Neural cell (in vitro differentiated cells): Measurements from ENCODE around the gene CETN2. TPM values are rescaled to one million over a fixed set of nuclear protein-coding genes. Genes with fewer than 3 reads are reported as not detected.

ENCODE experiments used
- H2AFZ ChIP-seq: fragments of 200-600, 300-800 bp; sonication (generic), shearing (Covaris generic); 2 replicates; pipeline ENCODE4 v1.6.0; 2014; ENCODE audit warnings: low read depth, mild to moderate bottlenecking, antibody characterized with exemption, low read length, moderate library complexity
- H3F3A ChIP-seq: fragments of 200-600 bp; shearing (Covaris generic); 2 replicates; pipeline ENCODE4 v1.6.1; 2016; ENCODE audit warnings: mild to moderate bottlenecking, moderate library complexity, mixed read lengths, antibody characterized with exemption, low read length; ENCODE audit not compliant: insufficient read depth, poor library complexity, severe bottlenecking
- H3K27ac ChIP-seq: fragments of 200-600, 300-800 bp; sonication (generic), shearing (Covaris generic); 2 replicates; pipeline ENCODE4 v1.5.1; 2014; ENCODE audit warnings: mild to moderate bottlenecking, low read length, moderate library complexity
- H3K27me3 ChIP-seq: fragments of 300-800, 200-600 bp; sonication (generic), shearing (Covaris generic); 2 replicates; pipeline ENCODE4 v1.6.0; 2014; ENCODE audit warnings: mild to moderate bottlenecking, low read depth, low read length, moderate library complexity; ENCODE audit not compliant: insufficient read depth
- H3K36me3 ChIP-seq: fragments of 300-800, 200-600 bp; sonication (generic), shearing (Covaris generic); 2 replicates; pipeline ENCODE4 v1.5.1; 2014; ENCODE audit warnings: mild to moderate bottlenecking, antibody characterized with exemption, low read length, moderate library complexity; ENCODE audit not compliant: insufficient read depth
- H3K4me2 ChIP-seq: fragments of 300-800, 200-600 bp; sonication (generic), shearing (Covaris generic); 2 replicates; pipeline ENCODE4 v1.6.0; 2014; ENCODE audit warnings: mild to moderate bottlenecking, low read length
- H3K4me3 ChIP-seq: fragments of 300-800, 200-600 bp; sonication (generic), shearing (Covaris generic); 2 replicates; pipeline ENCODE4 v1.5.1; 2014; ENCODE audit warnings: mild to moderate bottlenecking, low read length, moderate library complexity
- H3K79me2 ChIP-seq: fragments of 200-600 bp; shearing (Covaris generic); replicated peaks from 2 replicates; pipeline ENCODE4 v1.6.0; 2014; ENCODE audit warnings: mild to moderate bottlenecking, low read length, moderate library complexity; ENCODE audit not compliant: insufficient read depth
- H3K9ac ChIP-seq: fragments of 300-800, 200-600 bp; sonication (generic), shearing (Covaris generic); 2 replicates; pipeline ENCODE4 v1.6.1; 2016; ENCODE audit warnings: mild to moderate bottlenecking, low read length, mixed read lengths
- H3K9me2 ChIP-seq: fragments of 200-600 bp; shearing (Covaris generic); 2 replicates; pipeline ENCODE4 v1.6.1; 2016; ENCODE audit warnings: mild to moderate bottlenecking, low read length, mixed read lengths; ENCODE audit not compliant: insufficient read depth
- H3K9me3 ChIP-seq: fragments of 200-600, 300-800 bp; sonication (generic), shearing (Covaris generic); 2 replicates; pipeline ENCODE4 v1.6.1; 2016; ENCODE audit warnings: mild to moderate bottlenecking, mixed run types, low read length, moderate library complexity, mixed read lengths
- H4K20me1 ChIP-seq: fragments of 200-600 bp; shearing (Covaris generic); 2 replicates; pipeline ENCODE4 v1.6.1; 2016; ENCODE audit warnings: mild to moderate bottlenecking, mixed run types; ENCODE audit not compliant: insufficient read depth
- CTCF ChIP-seq: fragments of 450-650 bp; IDR thresholded peaks from 2 replicates; pipeline ENCODE4 v1.5.1; 2014; ENCODE audit warnings: antibody characterized with exemption, mild to moderate bottlenecking, moderate library complexity; ENCODE audit not compliant: poor library complexity, severe bottlenecking
- EP300 ChIP-seq: fragments of 450-650 bp; conservative IDR thresholded peaks from 2 replicates; pipeline ENCODE4 v1.6.1; 2014; ENCODE audit warnings: antibody characterized with exemption, mild to moderate bottlenecking, moderate library complexity; ENCODE audit not compliant: poor library complexity, severe bottlenecking
- EZH2 ChIP-seq: fragments of 200-600, 300-800 bp; shearing (Covaris generic), sonication (generic); IDR thresholded peaks from 2 replicates; pipeline ENCODE4 v1.6.1; 2014; ENCODE audit warnings: antibody characterized with exemption, low read length, borderline replicate concordance, mild to moderate bottlenecking; ENCODE audit not compliant: insufficient read depth, poor library complexity, severe bottlenecking
- MXI1 ChIP-seq: fragments of 450-650 bp; conservative IDR thresholded peaks from 2 replicates; pipeline ENCODE4 v1.6.1; 2014; ENCODE audit warnings: antibody characterized with exemption, mild to moderate bottlenecking; ENCODE audit not compliant: poor library complexity, severe bottlenecking
- POLR2AphosphoS5 ChIP-seq: IDR thresholded peaks from 2 replicates; pipeline ENCODE4 v1.6.1; 2012
- RAD21 ChIP-seq: fragments of 450-650 bp; conservative IDR thresholded peaks from 2 replicates; pipeline ENCODE4 v1.6.1; 2014; ENCODE audit warnings: antibody characterized with exemption, mild to moderate bottlenecking, moderate library complexity
- REST ChIP-seq: IDR thresholded peaks from 2 replicates; pipeline ENCODE4 v1.6.1; 2012; ENCODE audit warnings: borderline replicate concordance
- SMC3 ChIP-seq: fragments of 450-650 bp; conservative IDR thresholded peaks from 2 replicates; pipeline ENCODE4 v1.6.1; 2014; ENCODE audit warnings: antibody characterized with exemption, mild to moderate bottlenecking, moderate library complexity; ENCODE audit not compliant: poor library complexity
- TAF1 ChIP-seq: IDR thresholded peaks from 2 replicates; pipeline ENCODE4 v1.6.1; 2012; ENCODE audit warnings: low read depth
- polyA plus RNA-seq: library from polyadenylated mRNA; depleted of rRNA; stranded (reverse); fragments of >200 nt; gene quantifications from 2 replicates; pipeline ENCODE4 v1.2.3, GENCODE V29; 2014

CETN2 gene
- polyA plus RNA-seq, 1 donor from 2014 or later: 163 TPM

GRCh38 chrX:152817078-152817764 is 13.3 kb downstream of the CETN2 start:
- no peak overlapping the region for H2AFZ ChIP-seq
- no peak overlapping the region for H3K4me2 ChIP-seq
- H3K36me3 ChIP-seq: no peaks in the 10 kb centered on the region
- H3K27ac ChIP-seq: no peak overlapping the region
- no peaks in the 10 kb centered on the region for H3K9me2 ChIP-seq
- TF ChIP-seq SMC3: peak; percentile 81
- TF ChIP-seq POLR2AphosphoS5: no peak
- no peak for TF ChIP-seq EZH2
- no peak for TF ChIP-seq TAF1
- TF ChIP-seq CTCF: peak; percentile 64
- peak; percentile 78 for TF ChIP-seq RAD21
- H3K27me3 ChIP-seq: no peaks in the 10 kb centered on the region
- H3K9ac ChIP-seq: no peak overlapping the region
- no peaks in the 10 kb centered on the region for H3F3A ChIP-seq
- H3K4me3 ChIP-seq: no peak overlapping the region
- H3K79me2 ChIP-seq: no peaks in the 10 kb centered on the region
- no peaks in the 10 kb centered on the region for H4K20me1 ChIP-seq
- H3K9me3 ChIP-seq: no peaks in the 10 kb centered on the region

GRCh38 chrX:152814048-152814447 is 16.5 kb downstream of the CETN2 start:
- H3K9ac ChIP-seq: no peak overlapping the region

GRCh38 chrX:152813206-152813605 is 17.4 kb downstream of the CETN2 start:
- Histone ChIP-seq H3K9me3 (no peaks in the 10 kb centered on the region), H3K9ac (peak overlapping the region; percentile 16), H3K9me2 (no peaks in the 10 kb centered on the region), H3K27ac (peak overlapping the region; percentile 47), H3K79me2 (no peaks in the 10 kb centered on the region), H3F3A (no peaks in the 10 kb centered on the region), H4K20me1 (no peaks in the 10 kb centered on the region), H3K4me3 (no peak overlapping the region), H3K27me3 (no peaks in the 10 kb centered on the region), H3K4me2 (no peak overlapping the region), H3K36me3 (no peaks in the 10 kb centered on the region), H2AFZ (no peak overlapping the region)
- TF ChIP-seq EP300 (no peak), SMC3 (no peak), EZH2 (no peak), POLR2AphosphoS5 (no peak), TAF1 (no peak), RAD21 (no peak), CTCF (no peak), REST (no peak), MXI1 (no peak)

More at GRCh38 chrX:152814048-152814447, 16.5 kb downstream of the CETN2 start:
- Histone ChIP-seq H4K20me1 (no peaks in the 10 kb centered on the region), H3K9me2 (no peaks in the 10 kb centered on the region), H2AFZ (no peak overlapping the region), H3K9me3 (no peaks in the 10 kb centered on the region), H3K27me3 (no peaks in the 10 kb centered on the region), H3K4me2 (no peak overlapping the region), H3K27ac (no peak overlapping the region), H3K79me2 (no peaks in the 10 kb centered on the region), H3K36me3 (no peaks in the 10 kb centered on the region), H3K4me3 (no peak overlapping the region), H3F3A (no peaks in the 10 kb centered on the region)
- TF ChIP-seq POLR2AphosphoS5 (no peak), EP300 (no peak)
